Stomach smooth muscle (tissue), 2 donors: Measurements from ENCODE around the gene PALD1.

Source experiments
- H3K27ac ChIP-seq: one replicate; pipeline ENCODE4 v1.7.0; 2013; ENCODE audit warnings: mild to moderate bottlenecking, low read length, inconsistent platforms
- H3K27me3 ChIP-seq, 2 donors: one replicate each; pipeline ENCODE4 v1.7.0; 2013; ENCODE audit warnings: low read length in 2 of 2; ENCODE audit not compliant: insufficient read depth in 2 of 2, control insufficient read depth in 1 of 2
- H3K36me3 ChIP-seq, 2 donors: one replicate each; pipeline ENCODE4 v1.7.0; 2013; ENCODE audit warnings: low read length in 2 of 2; ENCODE audit not compliant: control insufficient read depth in 2 of 2, insufficient read depth in 2 of 2
- H3K4me1 ChIP-seq: one replicate; pipeline ENCODE4 v1.7.0; 2013; ENCODE audit warnings: low read length; ENCODE audit not compliant: control insufficient read depth, insufficient read depth
- H3K4me3 ChIP-seq, 2 donors: one replicate each; pipeline ENCODE4 v1.7.0; 2013; ENCODE audit warnings: low read length in 2 of 2
- H3K9ac ChIP-seq, 2 donors: one replicate each; pipeline ENCODE4 v1.7.0; 2013; ENCODE audit warnings: low read length in 2 of 2, mild to moderate bottlenecking in 1 of 2
- H3K9me3 ChIP-seq, 2 donors: one replicate each; pipeline ENCODE4 v1.7.0; 2013; ENCODE audit warnings: low read length in 2 of 2; ENCODE audit not compliant: control insufficient read depth in 2 of 2
- donor health status: healthy.
- donor health status: Pancreatic carcinoma.

Gene PALD1

DNA sequence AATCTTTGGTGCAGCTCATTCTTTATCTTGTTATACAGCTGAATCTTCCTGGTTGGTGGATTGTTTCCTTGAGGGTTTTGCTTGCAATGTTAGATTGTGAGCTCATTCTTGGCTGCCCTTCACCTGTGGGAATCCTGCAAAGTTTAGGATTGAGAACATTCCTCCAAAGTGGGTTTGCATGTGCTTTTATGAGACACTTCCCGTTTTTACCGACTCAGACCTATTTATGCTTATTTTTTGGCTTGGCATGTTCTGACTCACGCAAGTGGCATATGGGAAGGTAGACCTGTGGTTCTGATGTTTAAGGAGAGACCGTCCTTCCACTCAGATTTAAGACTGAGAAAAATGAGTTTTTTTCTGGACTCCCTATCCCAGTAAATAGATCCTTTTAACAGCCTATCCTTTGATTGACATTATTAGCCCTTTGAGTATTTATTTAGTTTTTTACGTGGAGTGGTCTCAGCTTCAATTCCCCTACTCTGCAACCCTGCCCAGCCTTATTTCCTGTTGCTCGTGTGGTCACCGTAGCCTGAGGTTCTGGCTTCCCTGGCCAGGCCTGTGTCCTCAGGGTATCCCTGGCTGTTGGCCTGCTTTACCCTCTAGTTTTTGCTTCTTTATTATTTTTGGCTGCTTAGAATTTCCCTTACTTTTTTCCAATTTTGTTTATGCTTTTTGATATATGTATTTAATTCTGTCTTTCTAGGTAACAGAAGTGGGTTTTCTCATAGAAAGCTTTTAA, 137.4 kb downstream of the PALD1 start:
- H3K9me3 ChIP-seq, result peaks cover 0 to 7% of the 10 kb centered on the region in 2 donors
- no peak overlapping the region for H3K9ac ChIP-seq
- no peak overlapping the region for H3K27ac ChIP-seq
- H3K27me3 ChIP-seq, result no peaks in the 10 kb centered on the region
- H3K36me3 ChIP-seq, result no peaks in the 10 kb centered on the region
- H3K4me1 ChIP-seq, result no peaks in the 10 kb centered on the region
- no peak overlapping the region for H3K4me3 ChIP-seq

DNA sequence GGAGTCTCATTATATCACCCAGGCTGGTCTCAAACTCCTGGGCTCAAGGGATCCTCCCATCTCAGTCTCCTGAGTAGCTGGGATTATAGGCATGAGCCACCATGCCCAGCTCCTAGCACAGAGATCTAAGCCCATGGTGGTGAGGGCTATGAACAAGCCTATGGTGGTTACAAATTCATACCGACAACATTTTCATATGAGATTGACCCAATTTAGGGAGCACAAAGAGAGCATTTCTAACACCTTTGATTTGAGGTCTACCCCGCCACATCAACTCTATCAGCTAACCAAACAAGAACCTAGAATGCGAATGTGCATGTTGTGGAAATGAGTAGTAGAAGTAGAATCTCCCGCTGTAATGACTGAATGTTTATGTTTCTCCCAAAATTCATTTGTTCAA, 138.2 kb downstream of the PALD1 start:
- H3K4me3 ChIP-seq, result no peak overlapping the region
- H3K27ac ChIP-seq, result no peak overlapping the region
- H3K27me3 ChIP-seq, result no peaks in the 10 kb centered on the region
- H3K4me1 ChIP-seq, result no peaks in the 10 kb centered on the region
- no peaks in the 10 kb centered on the region for H3K36me3 ChIP-seq
- peaks cover 0 to 7% of the 10 kb centered on the region in 2 donors for H3K9me3 ChIP-seq
- H3K9ac ChIP-seq, result no peak overlapping the region
